ENCODE results near the gene CFAP119. TPM values are rescaled to one million over a fixed set of nuclear protein-coding genes. Genes with fewer than 3 reads are reported as not detected.

CFAP119 gene
- total RNA-seq, 1 experiment from 2014 or later = 9.6 TPM

DNA sequence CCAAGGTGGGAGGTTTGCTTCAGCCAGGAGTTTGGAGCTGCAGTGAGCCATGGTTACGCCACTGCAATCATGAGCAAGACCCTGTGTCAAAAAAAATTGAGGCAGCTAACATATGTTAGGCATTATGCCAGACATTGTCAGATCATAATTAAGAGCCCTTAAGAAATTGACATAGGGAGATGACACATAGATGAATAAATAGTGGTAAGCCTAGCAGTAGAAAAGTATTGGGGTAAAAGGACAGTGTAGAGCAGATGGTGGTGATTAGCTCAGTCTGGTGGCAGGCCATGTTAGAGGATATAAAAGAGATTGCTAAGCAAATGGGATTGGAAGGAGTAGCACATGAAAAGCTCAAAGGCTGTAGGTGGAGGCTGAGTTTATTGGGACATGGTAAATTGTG lies 40.3 kb downstream of the CFAP119 start:
- Histone ChIP-seq H4K20me1 (ENCODE audit: low read length) (no peaks in the 10 kb centered on the region), H3F3A (ENCODE audit: low read length, unreplicated experiment) (no peaks in the 10 kb centered on the region), H3K27ac (ENCODE audit: low read length) (peak overlapping the region; percentile 96), H3K4me1 (ENCODE audit: insufficient read depth, low read length) (peaks cover 25% of the 10 kb centered on the region), H3K36me3 (ENCODE audit: low read depth, low read length) (peaks cover 63% of the 10 kb centered on the region), H3K4me2 (ENCODE audit: low read length) (peak overlapping the region; percentile 69), H3K9me2 (replicated peaks; ENCODE audit: low read length) (no peaks in the 10 kb centered on the region), H3K4me3 (ENCODE audit: low read length) (peak overlapping the region; percentile 17; the same call in 1 of the 2 replicates), H2AFZ (ENCODE audit: low read length) (no peak overlapping the region), H3K9me3 (ENCODE audit: low read length) (no peaks in the 10 kb centered on the region), H3K27me3 (ENCODE audit: low read length) (no peaks in the 10 kb centered on the region), H3K9ac (ENCODE audit: low read length) (peak overlapping the region; percentile 71), H3K79me2 (ENCODE audit: low read length) (peaks cover 59% of the 10 kb centered on the region)
- CTCF ChIA-PET = interaction anchor here (0.6 to 0.8 kb wide), 2 partner anchors 16 to 26 kb away, joined by 3 to 6 read pairs; no protein-coding TSS in a partner anchor
- intact Hi-C loops (cut with micrococcal nuclease) = no loop called here
- POLR2A ChIA-PET (ENCODE audit: unreplicated experiment) = no interaction called here
- TF ChIP-seq EZH2phosphoT487 (IDR thresholded peaks at IDR 0.05; ENCODE audit: borderline replicate concordance, low read length) = no peak
- TF ChIP-seq CTCF (conservative IDR thresholded peaks at IDR 0.05; ENCODE audit: low read depth, low read length) = no peak
- TF ChIP-seq EZH2 (IDR thresholded peaks at IDR 0.05; ENCODE audit: low read length, unreplicated experiment) = no peak
- ATAC-seq = peak; percentile 95
- DNase-seq = peak; percentile 91
- no TSS peak for BruUV-seq (replicated peaks)

DNA sequence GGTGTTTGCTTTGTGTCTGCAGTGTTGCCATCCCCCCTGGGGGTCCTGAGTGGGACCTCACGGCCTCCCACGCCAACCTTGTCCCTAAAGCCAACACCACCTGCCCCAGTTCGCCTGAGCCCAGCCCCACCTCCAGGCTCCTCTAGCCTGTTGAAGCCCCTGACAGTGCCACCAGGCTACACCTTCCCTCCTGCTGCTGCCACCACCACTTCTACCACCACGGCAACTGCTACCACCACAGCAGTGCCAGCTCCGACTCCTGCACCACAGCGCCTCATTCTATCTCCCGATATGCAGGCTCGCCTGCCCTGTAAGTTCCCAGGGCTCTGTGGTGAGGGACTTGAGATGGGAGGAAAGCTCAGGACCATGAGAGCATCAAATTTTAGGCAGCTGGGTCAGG lies 40.7 kb downstream of the CFAP119 start:
- no peaks in the 10 kb centered on the region for H3K27me3 ChIP-seq (ENCODE audit: low read length)
- no peak overlapping the region for H2AFZ ChIP-seq (ENCODE audit: low read length)
- H3K4me2 ChIP-seq (ENCODE audit: low read length) = peak overlapping the region; percentile 44; the same call in 1 of the 2 replicates
- H3K9me3 ChIP-seq (ENCODE audit: low read length) = no peaks in the 10 kb centered on the region
- H3K9me2 ChIP-seq (replicated peaks; ENCODE audit: low read length) = no peaks in the 10 kb centered on the region
- DNase-seq (no peak), ATAC-seq (no peak)
- no peak overlapping the region for H3K4me3 ChIP-seq (ENCODE audit: low read length)
- peaks cover 25% of the 10 kb centered on the region for H3K4me1 ChIP-seq (ENCODE audit: insufficient read depth, low read length)
- peak overlapping the region; percentile 60 for H3K9ac ChIP-seq (ENCODE audit: low read length)
- ChIA-PET POLR2A (ENCODE audit: unreplicated experiment) (no interaction called here), CTCF (interaction anchor here (0.6 to 0.8 kb wide), 2 partner anchors 15 to 26 kb away, joined by 3 to 6 read pairs; no protein-coding TSS in a partner anchor)
- H3K27ac ChIP-seq (ENCODE audit: low read length) = peak overlapping the region; percentile 94
- intact Hi-C loops (cut with micrococcal nuclease) = no loop called here
- TF ChIP-seq EZH2 (IDR thresholded peaks at IDR 0.05; ENCODE audit: low read length, unreplicated experiment) (no peak), EZH2phosphoT487 (IDR thresholded peaks at IDR 0.05; ENCODE audit: borderline replicate concordance, low read length) (no peak), CTCF (conservative IDR thresholded peaks at IDR 0.05; ENCODE audit: low read depth, low read length) (no peak)
- H3F3A ChIP-seq (ENCODE audit: low read length, unreplicated experiment) = no peaks in the 10 kb centered on the region
- H4K20me1 ChIP-seq (ENCODE audit: low read length) = no peaks in the 10 kb centered on the region
- peaks cover 60% of the 10 kb centered on the region for H3K79me2 ChIP-seq (ENCODE audit: low read length)
- H3K36me3 ChIP-seq (ENCODE audit: low read depth, low read length) = peaks cover 66% of the 10 kb centered on the region
- no TSS peak for BruUV-seq (replicated peaks)

DNA sequence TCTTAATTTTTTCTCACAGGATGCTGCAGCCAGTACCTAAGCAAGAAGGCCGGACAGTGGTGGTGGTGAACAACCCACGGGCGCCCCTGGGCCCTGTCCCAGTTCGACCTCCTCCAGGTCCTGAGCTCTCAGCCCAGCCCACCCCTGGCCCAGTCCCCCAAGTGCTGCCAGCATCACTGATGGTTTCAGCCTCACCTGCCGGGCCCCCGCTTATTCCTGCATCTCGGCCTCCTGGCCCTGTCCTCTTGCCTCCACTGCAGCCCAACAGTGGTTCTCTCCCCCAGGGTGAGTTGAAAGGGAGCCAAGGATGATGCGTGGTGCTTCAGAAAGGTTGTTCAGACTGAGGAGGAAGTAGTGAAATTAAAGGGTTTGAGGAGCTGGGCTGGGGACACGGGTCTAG lies 41.2 kb downstream of the CFAP119 start:
- Histone ChIP-seq H3K9me3 (ENCODE audit: low read length) (no peaks in the 10 kb centered on the region), H3K4me1 (ENCODE audit: insufficient read depth, low read length) (peaks cover 29% of the 10 kb centered on the region), H3K79me2 (ENCODE audit: low read length) (peaks cover 60% of the 10 kb centered on the region), H3K27me3 (ENCODE audit: low read length) (no peaks in the 10 kb centered on the region), H4K20me1 (ENCODE audit: low read length) (no peaks in the 10 kb centered on the region), H3K27ac (ENCODE audit: low read length) (peak overlapping the region; percentile 94), H3K4me3 (ENCODE audit: low read length) (no peak overlapping the region), H2AFZ (ENCODE audit: low read length) (no peak overlapping the region), H3F3A (ENCODE audit: low read length, unreplicated experiment) (no peaks in the 10 kb centered on the region), H3K4me2 (ENCODE audit: low read length) (peak overlapping the region; percentile 44; the same call in 1 of the 2 replicates), H3K9me2 (replicated peaks; ENCODE audit: low read length) (no peaks in the 10 kb centered on the region), H3K36me3 (ENCODE audit: low read depth, low read length) (peaks cover 67% of the 10 kb centered on the region), H3K9ac (ENCODE audit: low read length) (0 out of 2 replicates have a peak overlapping the region, but pooled peaks have one; percentile 60)
- no peak for ATAC-seq
- intact Hi-C loops (cut with micrococcal nuclease) = no loop called here
- ChIA-PET CTCF (no interaction called here), POLR2A (ENCODE audit: unreplicated experiment) (no interaction called here)
- no TSS peak for BruUV-seq (replicated peaks)
- TF ChIP-seq EZH2 (IDR thresholded peaks at IDR 0.05; ENCODE audit: low read length, unreplicated experiment) (no peak), EZH2phosphoT487 (IDR thresholded peaks at IDR 0.05; ENCODE audit: borderline replicate concordance, low read length) (no peak), CTCF (conservative IDR thresholded peaks at IDR 0.05; ENCODE audit: low read depth, low read length) (no peak)
- DNase-seq = no peak
